Keratinocyte (primary cell): ENCODE measurements around the gene MDFIC2. TPM values are rescaled to one million over a fixed set of nuclear protein-coding genes. Genes with fewer than 3 reads are reported as not detected.
"Not testable (repeated sequence)": the region's sequence is repeated elsewhere in the genome, so short reads cannot be mapped to it uniquely, and the experiment has no call there.

ENCODE experiments used
- DNase-seq: peaks from one replicate; pipeline ENCODE4 v3.0.0-alpha.2; 2011; ENCODE audit warnings: low read depth, missing footprints, low spot score
- FAIRE-seq: peaks from 2 replicates; lab custom pipeline; 2011; peaks lifted over from hg19 to GRCh38; lab: Jason Lieb, UNC
- H2AFZ ChIP-seq: 2 replicates; pipeline ENCODE4 v1.6.0; 2012; ENCODE audit warnings: low read length, control low read depth, inconsistent platforms; ENCODE audit not compliant: control insufficient read depth
- H3K27ac ChIP-seq: 2 replicates; pipeline ENCODE4 v1.5.1; 2011; ENCODE audit warnings: low read length; ENCODE audit not compliant: control insufficient read depth, insufficient read depth
- H3K27me3 ChIP-seq: 3 replicates; pipeline ENCODE4 v1.6.0; 2011; ENCODE audit warnings: low read length; ENCODE audit not compliant: control insufficient read depth, insufficient read depth; ENCODE audit errors: extremely low read depth
- H3K36me3 ChIP-seq, 2 experiments: 2 replicates in 1 of 2; 3 replicates in 1 of 2; pipeline ENCODE4 v1.5.1; 2011; ENCODE audit warnings: low read length in 2 of 2, mild to moderate bottlenecking in 1 of 2; ENCODE audit not compliant: control insufficient read depth in 2 of 2, insufficient read depth in 2 of 2; ENCODE audit errors: extremely low read depth in 1 of 2
- H3K4me1 ChIP-seq: 3 replicates; pipeline ENCODE4 v1.5.1; 2011; ENCODE audit warnings: low read length; ENCODE audit not compliant: control insufficient read depth, insufficient read depth; ENCODE audit errors: extremely low read depth
- H3K4me2 ChIP-seq: 3 replicates; pipeline ENCODE4 v1.6.0; 2011; ENCODE audit warnings: low read depth, low read length; ENCODE audit not compliant: control insufficient read depth, insufficient read depth; ENCODE audit errors: extremely low read depth
- H3K4me3 ChIP-seq, 3 experiments: fragments of 200-600 bp in 1 of 3; sonication (generic) in 1 of 3; 2 replicates in 2 of 3; 3 replicates in 1 of 3; pipeline ENCODE4 v1.5.1; 2011 to 2016; ENCODE audit warnings: low read length in 3 of 3, mild to moderate bottlenecking in 3 of 3, control low read depth in 2 of 3, inconsistent platforms in 1 of 3, low read depth in 1 of 3, mixed read lengths in 1 of 3, mixed run types in 1 of 3, moderate library complexity in 1 of 3; ENCODE audit not compliant: control insufficient read depth in 2 of 3, insufficient read depth in 2 of 3; ENCODE audit errors: extremely low read depth in 1 of 3
- H3K79me2 ChIP-seq: 2 replicates; pipeline ENCODE4 v1.6.0; 2012; ENCODE audit warnings: low read length; ENCODE audit not compliant: control insufficient read depth, insufficient read depth
- H3K9ac ChIP-seq: 3 replicates; pipeline ENCODE4 v1.6.0; 2011; ENCODE audit warnings: low read length; ENCODE audit not compliant: control insufficient read depth, insufficient read depth; ENCODE audit errors: extremely low read depth
- H3K9me1 ChIP-seq: 3 replicates; pipeline ENCODE4 v1.6.0; 2011; ENCODE audit warnings: low read length; ENCODE audit not compliant: control insufficient read depth, insufficient read depth; ENCODE audit errors: extremely low read depth
- H3K9me3 ChIP-seq: 2 replicates; pipeline ENCODE4 v1.5.1; 2012; ENCODE audit warnings: low read depth, low read length; ENCODE audit not compliant: control insufficient read depth
- H4K20me1 ChIP-seq: 3 replicates; pipeline ENCODE4 v1.6.0; 2011; ENCODE audit warnings: low read length; ENCODE audit not compliant: control insufficient read depth, insufficient read depth; ENCODE audit errors: extremely low read depth
- EZH2 ChIP-seq: IDR thresholded peaks from one replicate; pipeline ENCODE4 v1.6.1; 2012; ENCODE audit warnings: inconsistent platforms, mild to moderate bottlenecking, low read length, moderate library complexity
- dilution Hi-C: fragments of 300-500 bp; cut with MboI; formaldehyde crosslinking; loops from one replicate; pipeline ENCODE4 v1.7.0; 2020; ENCODE audit warnings: low sequenced_read_pairs; ENCODE audit not compliant: extremely low pct_ligation_motif_present
- polyA plus RNA-seq, 5 experiments: library from polyadenylated mRNA; depleted of rRNA in 3 of 5; stranded (reverse) in 3 of 5; stranded (forward) in 1 of 5; unstranded in 1 of 5; fragments of >200 nt; gene quantifications; 1 replicate in 1 of 5; 2 replicates in 3 of 5; 3 replicates in 1 of 5; pipeline versions ENCODE4 v1.2.1 to v1.2.3, GENCODE V29; 2011 to 2012; ENCODE audit warnings: missing spikeins in 2 of 5, low read depth in 1 of 5, low replicate concordance in 1 of 5
- TF ChIP-seq, protein P1 (sequence below), 3 experiments: IDR thresholded peaks in 1 of 3; conservative IDR thresholded peaks in 1 of 3; optimal IDR thresholded peaks in 1 of 3; 2 replicates in 2 of 3; 3 replicates in 1 of 3; pipeline versions ENCODE3 to v1.5.1; 2011; ENCODE audit warnings: low read length in 3 of 3, mild to moderate bottlenecking in 3 of 3, moderate library complexity in 2 of 3, control low read depth in 1 of 3, inconsistent platforms in 1 of 3; ENCODE audit not compliant: insufficient read depth in 2 of 3; ENCODE audit errors: extremely low read depth in 1 of 3

The MDFIC2 gene
- polyA plus RNA-seq, 1 donor (not counting 4 experiments of a cell fraction or from before 2014, with no cell fraction given), result not detected

DNA sequence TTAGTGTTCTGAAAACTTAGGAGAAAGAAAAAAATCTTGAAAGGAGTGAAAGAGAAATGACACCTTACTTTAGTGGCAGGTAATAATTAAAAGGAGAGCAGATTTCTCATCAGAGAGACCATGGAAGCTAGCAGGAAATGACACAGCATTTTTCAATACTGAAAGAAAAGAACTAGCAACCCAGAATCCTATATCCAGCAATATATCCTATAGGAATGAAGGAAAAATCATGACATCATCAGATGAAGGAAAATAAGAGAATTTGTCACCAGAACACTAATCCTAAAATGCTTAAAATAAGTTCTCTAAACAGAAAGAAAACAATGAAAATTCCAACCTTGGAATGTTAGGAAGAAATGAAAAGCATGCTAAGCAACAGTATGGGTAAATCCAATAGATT is 39.8 kb upstream of the MDFIC2 start:
- dilution Hi-C loops, result no loop called here
- Histone ChIP-seq H3K4me1 (no peaks in the 10 kb centered on the region), H3K36me3 (no peaks in the 10 kb centered on the region), H3K27me3 (no peaks in the 10 kb centered on the region), H3K4me3 (no peak overlapping the region), H3K27ac (no peak overlapping the region), H2AFZ (no peak overlapping the region), H3K79me2 (no peaks in the 10 kb centered on the region), H3K4me2 (no peak overlapping the region), H3K9ac (no peak overlapping the region), H3K9me1 (no peaks in the 10 kb centered on the region), H3K9me3 (no peaks in the 10 kb centered on the region), H4K20me1 (no peaks in the 10 kb centered on the region)
- no peak for DNase-seq
- no peak for TF ChIP-seq EZH2
- TF ChIP-seq, protein P1, sequence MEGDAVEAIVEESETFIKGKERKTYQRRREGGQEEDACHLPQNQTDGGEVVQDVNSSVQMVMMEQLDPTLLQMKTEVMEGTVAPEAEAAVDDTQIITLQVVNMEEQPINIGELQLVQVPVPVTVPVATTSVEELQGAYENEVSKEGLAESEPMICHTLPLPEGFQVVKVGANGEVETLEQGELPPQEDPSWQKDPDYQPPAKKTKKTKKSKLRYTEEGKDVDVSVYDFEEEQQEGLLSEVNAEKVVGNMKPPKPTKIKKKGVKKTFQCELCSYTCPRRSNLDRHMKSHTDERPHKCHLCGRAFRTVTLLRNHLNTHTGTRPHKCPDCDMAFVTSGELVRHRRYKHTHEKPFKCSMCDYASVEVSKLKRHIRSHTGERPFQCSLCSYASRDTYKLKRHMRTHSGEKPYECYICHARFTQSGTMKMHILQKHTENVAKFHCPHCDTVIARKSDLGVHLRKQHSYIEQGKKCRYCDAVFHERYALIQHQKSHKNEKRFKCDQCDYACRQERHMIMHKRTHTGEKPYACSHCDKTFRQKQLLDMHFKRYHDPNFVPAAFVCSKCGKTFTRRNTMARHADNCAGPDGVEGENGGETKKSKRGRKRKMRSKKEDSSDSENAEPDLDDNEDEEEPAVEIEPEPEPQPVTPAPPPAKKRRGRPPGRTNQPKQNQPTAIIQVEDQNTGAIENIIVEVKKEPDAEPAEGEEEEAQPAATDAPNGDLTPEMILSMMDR (optimal IDR thresholded peaks at IDR 0.05 in 1 of 3, IDR thresholded peaks at IDR 0.05 in 1 of 3, conservative IDR thresholded peaks at IDR 0.05 in 1 of 3; ENCODE audit: extremely low read depth in 1 of 3, insufficient read depth in 2 of 3, low read length in 3 of 3), result no peak
- FAIRE-seq, result no peak

DNA sequence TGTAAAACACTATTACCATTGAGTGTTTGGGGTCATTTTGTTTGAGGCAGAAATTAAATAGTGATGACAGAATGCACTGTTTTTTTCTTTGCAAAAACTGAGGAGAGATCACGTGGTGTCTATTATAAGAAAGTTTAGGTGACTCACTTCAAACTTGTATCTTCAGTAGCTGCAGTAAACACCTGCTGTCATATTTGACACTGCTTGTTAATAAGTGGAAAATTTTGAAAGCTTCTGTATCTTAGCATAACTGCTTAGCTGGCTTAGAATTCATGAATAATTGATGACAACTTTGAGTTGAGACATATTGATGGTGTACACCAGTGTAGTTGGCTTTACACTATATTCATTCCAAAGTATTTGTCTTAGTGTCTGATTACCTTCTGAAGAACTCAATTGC is 29.7 kb upstream of the MDFIC2 start:
- Histone ChIP-seq H3K9me1 (no peaks in the 10 kb centered on the region), H2AFZ (no peak overlapping the region), H3K4me2 (no peak overlapping the region), H3K79me2 (no peaks in the 10 kb centered on the region), H3K9ac (no peak overlapping the region), H3K27me3 (no peaks in the 10 kb centered on the region), H4K20me1 (no peaks in the 10 kb centered on the region), H3K4me3 (no peak overlapping the region), H3K27ac (no peak overlapping the region), H3K36me3 (no peaks in the 10 kb centered on the region), H3K4me1 (no peaks in the 10 kb centered on the region), H3K9me3 (no peaks in the 10 kb centered on the region)
- TF ChIP-seq, protein P1 (optimal IDR thresholded peaks at IDR 0.05 in 1 of 3, IDR thresholded peaks at IDR 0.05 in 1 of 3, conservative IDR thresholded peaks at IDR 0.05 in 1 of 3; ENCODE audit: extremely low read depth in 1 of 3, insufficient read depth in 2 of 3, low read length in 3 of 3), result no peak
- no peak for TF ChIP-seq EZH2
- no peak for FAIRE-seq
- DNase-seq, result no peak
- dilution Hi-C loops, result no loop called here

DNA sequence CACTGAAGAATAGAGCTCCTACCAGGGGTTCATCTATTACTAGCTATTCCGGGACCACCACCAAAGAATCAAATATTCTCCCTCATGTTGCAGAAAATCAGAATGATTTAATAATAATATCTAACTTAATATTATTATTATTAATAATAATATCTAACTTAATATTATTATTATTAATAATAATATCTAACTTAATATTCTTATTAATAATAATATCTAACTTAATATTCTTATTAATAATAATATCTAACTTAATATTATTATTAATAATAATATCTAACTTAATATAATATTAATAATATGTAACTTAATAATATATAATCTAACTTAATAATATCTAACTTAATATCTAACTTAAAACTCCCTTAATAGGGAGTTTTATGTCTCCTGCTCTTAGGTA is 24.4 kb upstream of the MDFIC2 start:
- FAIRE-seq, dilution Hi-C loops: not testable (repeated sequence)

More for the DNA sequence above, 24.4 kb upstream of the MDFIC2 start:
- not testable (repeated sequence) for H3K9me1 ChIP-seq, H3K9ac ChIP-seq, H3K79me2 ChIP-seq, H4K20me1 ChIP-seq, H3K4me2 ChIP-seq, H3K4me1 ChIP-seq, H3K36me3 ChIP-seq, DNase-seq, H2AFZ ChIP-seq, H3K4me3 ChIP-seq, H3K27ac ChIP-seq, H3K9me3 ChIP-seq, H3K27me3 ChIP-seq
